CD8-positive, alpha-beta memory T cell (primary cell): ENCODE data around the gene CCDC88A. TPM values are rescaled to one million over a fixed set of nuclear protein-coding genes. Genes with fewer than 3 reads are reported as not detected.

Experiments used
- CTCF ChIA-PET: fragments of 350-600 bp; sonication (Branson Sonifier 250); formaldehyde crosslinking; loops from one replicate; lab custom pipeline; 2021; ENCODE audit warnings: antibody characterized with exemption; lab: Charles Lee
- POLR2A ChIA-PET: fragments of 350-600 bp; sonication (Branson Sonifier 250); formaldehyde crosslinking; loops from one replicate; lab custom pipeline; 2021; ENCODE audit warnings: antibody characterized with exemption; lab: Charles Lee
- DNase-seq, 5 donors: peaks; one replicate each; pipeline versions ENCODE4 v3.0.0 to v3.0.0-alpha.2; 2020 to 2022; ENCODE audit warnings: mixed read lengths in 1 of 5
- H3K27ac ChIP-seq: one replicate; pipeline ENCODE4 v1.7.0; 2013; ENCODE audit warnings: low read depth, mild to moderate bottlenecking, low read length, moderate library complexity
- H3K27me3 ChIP-seq: 2 replicates; pipeline ENCODE4 v1.7.0; 2013; ENCODE audit warnings: low read length, mild to moderate bottlenecking; ENCODE audit not compliant: insufficient read depth, poor library complexity, severe bottlenecking
- H3K36me3 ChIP-seq: 2 replicates; pipeline ENCODE4 v1.7.0; 2013; ENCODE audit warnings: mild to moderate bottlenecking, low read length, moderate library complexity; ENCODE audit not compliant: insufficient read depth
- H3K4me1 ChIP-seq: 2 replicates; pipeline ENCODE4 v1.7.0; 2013; ENCODE audit warnings: mild to moderate bottlenecking, low read length, moderate library complexity; ENCODE audit not compliant: insufficient read depth
- H3K4me3 ChIP-seq: 2 replicates; pipeline ENCODE4 v1.7.0; 2013; ENCODE audit warnings: mild to moderate bottlenecking, low read length
- H3K9me3 ChIP-seq: 2 replicates; pipeline ENCODE4 v1.7.0; 2013; ENCODE audit warnings: mild to moderate bottlenecking, low read length
- H3K27ac Mint-ChIP-seq, 8 donors: one replicate each; pipeline ENCODE4 v1.8.0; 2020 to 2021; ENCODE audit warnings: mixed read lengths in 8 of 8, mild to moderate bottlenecking in 6 of 8, inconsistent platforms in 3 of 8, moderate library complexity in 3 of 8
- H3K27me3 Mint-ChIP-seq, 2 donors: one replicate each; pipeline ENCODE4 v1.8.0; 2020 to 2021; ENCODE audit warnings: mixed read lengths in 2 of 2, mild to moderate bottlenecking in 1 of 2, moderate library complexity in 1 of 2
- H3K36me3 Mint-ChIP-seq, 3 donors: one replicate each; pipeline ENCODE4 v1.8.0; 2020 to 2021; ENCODE audit warnings: mixed read lengths in 3 of 3, inconsistent platforms in 1 of 3, mild to moderate bottlenecking in 1 of 3
- H3K4me1 Mint-ChIP-seq, 3 donors: one replicate each; pipeline ENCODE4 v1.8.0; 2020 to 2021; ENCODE audit warnings: mixed read lengths in 3 of 3, inconsistent platforms in 1 of 3, mild to moderate bottlenecking in 1 of 3
- H3K4me3 Mint-ChIP-seq, 7 donors: one replicate each; pipeline ENCODE4 v1.8.0; 2020 to 2021; ENCODE audit warnings: mixed read lengths in 7 of 7, mild to moderate bottlenecking in 6 of 7, moderate library complexity in 4 of 7, inconsistent platforms in 2 of 7
- H3K9me3 Mint-ChIP-seq, 5 donors: one replicate each; pipeline ENCODE4 v1.8.0; 2020 to 2022; ENCODE audit warnings: mixed read lengths in 5 of 5, mild to moderate bottlenecking in 3 of 5, moderate library complexity in 2 of 5, inconsistent platforms in 1 of 5
- polyA plus RNA-seq: library from polyadenylated mRNA; unstranded; fragments of 300-500 nt; fragmentation: Illumina TruSeq; gene quantifications from one replicate; pipeline ENCODE4 v1.2.3, GENCODE V29; 2021
- total RNA-seq, 2 experiments: library from RNA; stranded (reverse); gene quantifications; one replicate each; pipeline ENCODE4 v1.2.3, GENCODE V29; 2021

Gene CCDC88A
- total and polyA plus RNA-seq, 3 experiments from 2014 or later: 9.5 to 10.7 (median 9.5) TPM

DNA sequence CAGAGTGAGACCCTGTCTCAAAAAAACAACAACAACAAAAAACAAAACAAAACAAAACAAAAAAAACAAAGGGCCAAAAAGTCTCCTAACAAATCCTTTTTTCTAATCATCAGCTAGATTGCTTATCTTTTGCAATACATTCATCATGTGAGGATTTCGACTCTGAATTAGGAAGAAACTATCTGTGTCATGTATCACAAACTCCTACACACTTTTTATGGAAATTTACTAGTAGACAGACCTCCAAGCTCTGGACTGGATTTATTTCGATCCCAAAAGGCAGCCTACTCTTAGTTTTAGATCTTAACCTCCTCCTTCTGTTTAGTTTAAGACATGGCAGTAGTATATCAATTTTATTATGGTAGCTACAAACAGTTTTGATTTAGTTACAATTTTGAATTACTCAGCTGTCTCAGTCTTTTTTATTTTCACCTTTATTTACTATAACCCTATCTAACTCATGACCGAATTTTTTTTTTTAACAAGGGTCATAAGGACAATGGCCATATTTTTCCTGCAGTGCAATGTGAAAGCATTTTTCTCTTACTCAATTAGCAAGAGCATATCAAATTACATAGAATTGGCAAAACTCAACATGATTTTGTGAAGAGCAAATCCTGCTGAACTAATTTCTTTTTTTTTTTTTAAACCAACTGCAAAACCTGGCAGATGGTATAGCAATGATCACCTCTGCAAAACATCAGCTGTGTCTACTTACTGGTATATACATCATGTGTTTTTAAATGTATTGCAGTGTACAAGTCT, 10.7 kb upstream of the CCDC88A start:
- Histone ChIP-seq H3K4me3 (no peak overlapping the region), H3K27ac (no peak overlapping the region), H3K9me3 (no peaks in the 10 kb centered on the region), H3K36me3 (no peaks in the 10 kb centered on the region), H3K4me1 (no peaks in the 10 kb centered on the region), H3K27me3 (no peaks in the 10 kb centered on the region)
- Mint-ChIP-seq H3K27me3 (peaks cover 7 to 14% of the 10 kb centered on the region in 2 donors), H3K36me3 (no peaks in the 10 kb centered on the region), H3K4me3 (no peak overlapping the region), H3K4me1 (no peaks in the 10 kb centered on the region), H3K27ac (no peak overlapping the region), H3K9me3 (no peaks in the 10 kb centered on the region)
- CTCF ChIA-PET: no interaction called here
- POLR2A ChIA-PET: interaction anchor here (1.1 kb wide), 1 partner anchor 10 kb away, joined by 4 read pairs; the partner anchor contains the start of gene CCDC88A
- no peak for DNase-seq

- no peak overlapping the region for H3K4me3 ChIP-seq
These were observed 8.6 kb upstream of the CCDC88A start for GRCh38 chr2:55428258-55428657.

GRCh38 chr2:55425431-55425831, 5.8 kb upstream of the CCDC88A start:
- CTCF ChIA-PET: no interaction called here
- POLR2A ChIA-PET: no interaction called here
- Histone ChIP-seq H3K9me3 (no peaks in the 10 kb centered on the region), H3K4me3 (no peak overlapping the region), H3K4me1 (peaks cover 9% of the 10 kb centered on the region), H3K36me3 (no peaks in the 10 kb centered on the region), H3K27me3 (no peaks in the 10 kb centered on the region), H3K27ac (no peak overlapping the region)
- H3K27ac Mint-ChIP-seq: no peak overlapping the region
- no peak for DNase-seq
- H3K27me3 Mint-ChIP-seq: peaks cover 9 to 24% of the 10 kb centered on the region in 2 donors
- H3K4me3 Mint-ChIP-seq: no peak overlapping the region
- peaks cover 5 to 11% (median 11%) of the 10 kb centered on the region in 3 donors for H3K4me1 Mint-ChIP-seq
- H3K36me3 Mint-ChIP-seq: no peaks in the 10 kb centered on the region
- H3K9me3 Mint-ChIP-seq: no peaks in the 10 kb centered on the region

More at GRCh38 chr2:55428258-55428657, 8.6 kb upstream of the CCDC88A start:
- Mint-ChIP-seq H3K27ac (no peak overlapping the region), H3K4me3 (no peak overlapping the region), H3K27me3 (peaks cover 10 to 24% of the 10 kb centered on the region in 2 donors), H3K9me3 (no peaks in the 10 kb centered on the region), H3K4me1 (no peaks in the 10 kb centered on the region), H3K36me3 (no peaks in the 10 kb centered on the region)
- Histone ChIP-seq H3K4me1 (no peaks in the 10 kb centered on the region), H3K9me3 (no peaks in the 10 kb centered on the region), H3K36me3 (no peaks in the 10 kb centered on the region), H3K27ac (no peak overlapping the region), H3K27me3 (no peaks in the 10 kb centered on the region)
- no peak for DNase-seq
- POLR2A ChIA-PET: no interaction called here
- CTCF ChIA-PET: no interaction called here

DNA sequence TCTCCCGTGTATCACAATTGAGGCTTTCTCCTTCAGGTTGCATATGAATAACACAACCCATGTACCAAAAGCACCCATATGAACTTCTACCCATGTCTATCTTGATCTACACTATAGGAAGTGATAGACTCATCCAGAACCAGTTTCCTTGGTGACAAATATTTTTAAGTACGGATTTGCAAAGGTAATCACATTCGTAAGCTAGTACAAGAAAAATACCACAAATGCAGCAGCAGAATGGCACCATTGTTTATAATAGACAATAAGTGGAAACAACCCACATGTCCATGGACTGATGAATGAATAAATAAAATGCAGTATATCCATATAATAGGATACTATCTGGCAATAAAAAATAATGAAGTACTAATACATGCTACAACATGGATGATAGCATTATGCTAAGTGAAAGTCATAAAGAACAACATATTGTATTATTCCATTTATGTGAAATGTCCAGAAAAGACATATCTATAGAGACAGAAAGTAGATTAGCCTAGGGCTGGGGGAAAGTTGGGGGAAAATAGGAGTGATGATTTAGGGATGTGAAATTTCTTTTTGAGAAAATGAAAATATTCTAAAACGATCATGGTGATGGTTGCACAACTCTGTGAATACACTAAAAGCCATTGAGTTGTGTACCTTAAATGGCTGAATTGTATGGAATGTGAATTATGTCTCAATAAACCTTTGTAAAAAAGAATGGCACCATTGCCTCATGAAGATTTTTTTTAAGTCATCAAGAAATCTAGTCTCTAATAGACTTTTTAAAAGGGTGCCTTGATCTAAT, 3.4 kb upstream of the CCDC88A start:
- ChIA-PET CTCF (no interaction called here), POLR2A (no interaction called here)
- peaks cover 0 to 8% (median 0%) of the 10 kb centered on the region in 3 donors for H3K36me3 Mint-ChIP-seq
- Histone ChIP-seq H3K36me3 (no peaks in the 10 kb centered on the region), H3K27ac (no peak overlapping the region), H3K27me3 (no peaks in the 10 kb centered on the region), H3K4me3 (no peak overlapping the region), H3K9me3 (no peaks in the 10 kb centered on the region), H3K4me1 (peaks cover 17% of the 10 kb centered on the region)
- H3K27me3 Mint-ChIP-seq: peaks cover 16 to 22% of the 10 kb centered on the region in 2 donors
- H3K4me3 Mint-ChIP-seq: peak overlapping the region in 1 of 7 donors; percentile 75
- DNase-seq: no peak
- peaks cover 19 to 32% (median 28%) of the 10 kb centered on the region in 3 donors for H3K4me1 Mint-ChIP-seq
- peak overlapping the region in 1 of 8 donors; percentile 34 for H3K27ac Mint-ChIP-seq
- H3K9me3 Mint-ChIP-seq: no peaks in the 10 kb centered on the region

DNA sequence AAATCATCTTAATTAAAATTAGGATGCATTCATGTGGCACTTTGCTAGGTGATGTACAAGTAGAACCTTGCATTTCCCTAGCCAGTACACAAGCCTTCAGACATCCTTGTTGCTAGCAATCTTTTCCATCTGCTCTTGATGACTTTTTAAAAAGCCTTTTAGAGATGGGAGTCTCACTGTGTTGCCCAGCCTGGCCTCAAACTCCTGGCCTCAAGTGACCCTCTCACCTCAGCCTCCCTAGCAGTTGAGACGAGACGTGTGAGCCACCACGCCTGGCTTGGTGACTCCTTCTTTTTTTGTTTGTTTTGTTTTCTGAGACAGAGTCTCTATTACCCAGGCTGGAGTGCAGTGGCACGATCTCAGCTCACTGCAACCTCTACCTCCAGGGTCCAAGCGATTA, 1.7 kb upstream of the CCDC88A start:
- Mint-ChIP-seq H3K36me3 (peaks cover 0 to 8% (median 0%) of the 10 kb centered on the region in 3 donors), H3K27ac (peak overlapping the region in 3 of 8 donors; percentile 21 to 49 (median 22)), H3K27me3 (peaks cover 16 to 17% of the 10 kb centered on the region in 2 donors), H3K4me3 (peak overlapping the region; percentile 55 to 96 (median 78)), H3K9me3 (no peaks in the 10 kb centered on the region), H3K4me1 (peaks cover 26 to 42% (median 40%) of the 10 kb centered on the region in 3 donors)
- ChIA-PET POLR2A (no interaction called here), CTCF (no interaction called here)
- Histone ChIP-seq H3K36me3 (no peaks in the 10 kb centered on the region), H3K27ac (no peak overlapping the region), H3K4me3 (no peak overlapping the region), H3K4me1 (peaks cover 17% of the 10 kb centered on the region), H3K27me3 (no peaks in the 10 kb centered on the region), H3K9me3 (no peaks in the 10 kb centered on the region)
- DNase-seq: no peak

DNA sequence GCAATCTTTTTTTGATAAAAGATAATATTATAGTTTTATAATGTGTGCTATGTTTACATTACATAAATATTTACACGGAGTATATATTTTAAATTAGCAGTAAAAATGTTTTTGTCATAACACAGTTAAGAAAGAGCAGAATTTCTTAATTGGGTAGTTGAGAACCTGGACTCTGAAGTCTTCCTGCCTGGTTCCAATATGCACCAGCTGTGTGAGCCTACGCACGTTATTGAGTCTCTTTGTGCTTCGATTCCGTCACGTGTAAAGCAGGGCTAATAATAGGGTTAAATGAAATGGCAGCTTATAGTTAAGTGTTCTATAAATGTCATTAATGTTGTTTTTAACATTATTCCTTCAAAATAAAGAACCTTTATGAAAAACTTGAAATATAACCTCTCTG, 1.2 kb upstream of the CCDC88A start:
- Mint-ChIP-seq H3K36me3 (peaks cover 0 to 8% (median 0%) of the 10 kb centered on the region in 3 donors), H3K27me3 (peaks cover 13 to 14% of the 10 kb centered on the region in 2 donors), H3K4me1 (peaks cover 29 to 45% (median 45%) of the 10 kb centered on the region in 3 donors), H3K27ac (no peak overlapping the region), H3K9me3 (no peaks in the 10 kb centered on the region), H3K4me3 (peak overlapping the region; percentile 78 to 96 (median 90))
- Histone ChIP-seq H3K4me3 (peak overlapping the region; percentile 88), H3K27ac (no peak overlapping the region), H3K9me3 (no peaks in the 10 kb centered on the region), H3K4me1 (peaks cover 17% of the 10 kb centered on the region), H3K36me3 (no peaks in the 10 kb centered on the region), H3K27me3 (no peaks in the 10 kb centered on the region)
- POLR2A ChIA-PET: interaction anchor here (1.4 to 1.9 kb wide), 2 partner anchors 98 to 198 kb away, joined by 3 to 6 read pairs; partner anchors contain the start of gene CFAP36
- CTCF ChIA-PET: interaction anchor here (1.0 kb wide), 1 partner anchor 246 kb away, joined by 3 read pairs; no protein-coding TSS in a partner anchor
- no peak for DNase-seq

- H3K4me3 ChIP-seq: peak overlapping the region; percentile 88
- Mint-ChIP-seq H3K9me3 (no peaks in the 10 kb centered on the region), H3K4me1 (peaks cover 32 to 50% (median 49%) of the 10 kb centered on the region in 3 donors), H3K27me3 (peaks cover 10% of the 10 kb centered on the region in 2 donors), H3K27ac (peak overlapping the region; percentile 68 to 97 (median 85)), H3K36me3 (peaks cover 0 to 8% (median 0%) of the 10 kb centered on the region in 3 donors), H3K4me3 (peak overlapping the region; percentile 85 to 96 (median 93))
- peaks cover 17% of the 10 kb centered on the region for H3K4me1 ChIP-seq
- no peak for DNase-seq
- no peaks in the 10 kb centered on the region for H3K9me3 ChIP-seq
- no peaks in the 10 kb centered on the region for H3K27me3 ChIP-seq
- peak overlapping the region; percentile 74 for H3K27ac ChIP-seq
- ChIA-PET CTCF (interaction anchor here (1.0 kb wide), 1 partner anchor 245 kb away, joined by 3 read pairs; no protein-coding TSS in a partner anchor), POLR2A (interaction anchor here (0.9 to 1.9 kb wide), 5 partner anchors 9 to 198 kb away, joined by 3 to 6 read pairs (median 3); partner anchors contain the start of gene CFAP36)
- no peaks in the 10 kb centered on the region for H3K36me3 ChIP-seq
These were observed 726 bp upstream of the CCDC88A start for GRCh38 chr2:55420439-55420725.
